Measurements from ENCODE around the gene MVB12B.

Gene MVB12B

GRCh38 chr9:126330536-126330935 lies 3.9 kb downstream of the MVB12B start:
- H3K27ac ChIP-seq (ENCODE audit: low read depth, low read length): no peak overlapping the region
- TF ChIP-seq EZH2phosphoT487 (conservative IDR thresholded peaks at IDR 0.05; ENCODE audit: low read length) (no peak), CTCF (IDR thresholded peaks at IDR 0.05; ENCODE audit: insufficient read depth, low read length, poor library complexity, severe bottlenecking) (no peak)
- H3K9me2 ChIP-seq (replicated peaks; ENCODE audit: insufficient read depth, low read length): no peaks in the 10 kb centered on the region
- H3K27me3 ChIP-seq (ENCODE audit: low read length): no peaks in the 10 kb centered on the region
- no peaks in the 10 kb centered on the region for H3K79me2 ChIP-seq (ENCODE audit: insufficient read depth, low read length)
- no peak overlapping the region for H2AFZ ChIP-seq (ENCODE audit: low read depth, low read length, severe bottlenecking)
- no peaks in the 10 kb centered on the region for H3K36me3 ChIP-seq (ENCODE audit: low read length)
- H3K9ac ChIP-seq (ENCODE audit: low read length): no peak overlapping the region
- no peaks in the 10 kb centered on the region for H3F3A ChIP-seq (ENCODE audit: insufficient read depth)
- no peaks in the 10 kb centered on the region; the same call in 1 of the 2 replicates for H4K20me1 ChIP-seq (ENCODE audit: low read depth, low read length)
- H3K4me2 ChIP-seq (ENCODE audit: low read depth, low read length, poor library complexity, severe bottlenecking): no peak overlapping the region
- H3K9me3 ChIP-seq (ENCODE audit: insufficient read depth, low read length): no peaks in the 10 kb centered on the region
- H3K4me3 ChIP-seq (ENCODE audit: insufficient read depth, low read length, poor library complexity, severe bottlenecking): no peak overlapping the region

- no peak overlapping the region for H3K4me3 ChIP-seq (ENCODE audit: insufficient read depth, low read length, poor library complexity, severe bottlenecking)
- H3K9ac ChIP-seq (ENCODE audit: low read length): no peak overlapping the region
- no peaks in the 10 kb centered on the region for H3K36me3 ChIP-seq (ENCODE audit: low read length)
- TF ChIP-seq CTCF (IDR thresholded peaks at IDR 0.05; ENCODE audit: insufficient read depth, low read length, poor library complexity, severe bottlenecking): no peak
- no peak for TF ChIP-seq EZH2phosphoT487 (conservative IDR thresholded peaks at IDR 0.05; ENCODE audit: low read length)
- H3K27me3 ChIP-seq (ENCODE audit: low read length): no peaks in the 10 kb centered on the region
- no peaks in the 10 kb centered on the region; the same call in 1 of the 2 replicates for H4K20me1 ChIP-seq (ENCODE audit: low read depth, low read length)
- H3K9me2 ChIP-seq (replicated peaks; ENCODE audit: insufficient read depth, low read length): no peaks in the 10 kb centered on the region
- H3K4me2 ChIP-seq (ENCODE audit: low read depth, low read length, poor library complexity, severe bottlenecking): no peak overlapping the region
- no peaks in the 10 kb centered on the region for H3K79me2 ChIP-seq (ENCODE audit: insufficient read depth, low read length)
- no peak overlapping the region for H3K27ac ChIP-seq (ENCODE audit: low read depth, low read length)
- H3K9me3 ChIP-seq (ENCODE audit: insufficient read depth, low read length): no peaks in the 10 kb centered on the region
- no peak overlapping the region for H2AFZ ChIP-seq (ENCODE audit: low read depth, low read length, severe bottlenecking)
- no peaks in the 10 kb centered on the region for H3F3A ChIP-seq (ENCODE audit: insufficient read depth)
These were observed 5.5 kb downstream of the MVB12B start for GRCh38 chr9:126331964-126332748.

GRCh38 chr9:126334721-126335621 lies 8.3 kb downstream of the MVB12B start:
- Histone ChIP-seq H3K9ac (ENCODE audit: low read length) (no peak overlapping the region), H2AFZ (ENCODE audit: low read depth, low read length, severe bottlenecking) (no peak overlapping the region), H3K9me3 (ENCODE audit: insufficient read depth, low read length) (no peaks in the 10 kb centered on the region), H4K20me1 (ENCODE audit: low read depth, low read length) (no peaks in the 10 kb centered on the region), H3F3A (ENCODE audit: insufficient read depth) (no peaks in the 10 kb centered on the region), H3K27ac (ENCODE audit: low read depth, low read length) (no peak overlapping the region), H3K9me2 (replicated peaks; ENCODE audit: insufficient read depth, low read length) (no peaks in the 10 kb centered on the region), H3K79me2 (ENCODE audit: insufficient read depth, low read length) (no peaks in the 10 kb centered on the region), H3K27me3 (ENCODE audit: low read length) (no peaks in the 10 kb centered on the region), H3K4me3 (ENCODE audit: insufficient read depth, low read length, poor library complexity, severe bottlenecking) (no peak overlapping the region), H3K36me3 (ENCODE audit: low read length) (no peaks in the 10 kb centered on the region), H3K4me2 (ENCODE audit: low read depth, low read length, poor library complexity, severe bottlenecking) (no peak overlapping the region)
- TF ChIP-seq CTCF (IDR thresholded peaks at IDR 0.05; ENCODE audit: insufficient read depth, low read length, poor library complexity, severe bottlenecking): no peak
- no peak for TF ChIP-seq EZH2phosphoT487 (conservative IDR thresholded peaks at IDR 0.05; ENCODE audit: low read length)

Data from SU-DHL-6 (cell line).